Ascending aorta (tissue), 2 donors: ENCODE data around the gene SAMHD1. TPM values are rescaled to one million over a fixed set of nuclear protein-coding genes. Genes with fewer than 3 reads are reported as not detected.
"Not testable (repeated sequence)": the region's sequence is repeated elsewhere in the genome, so short reads cannot be mapped to it uniquely, and the experiment has no call there.

Source experiments
- DNase-seq, 2 donors: peaks; one replicate each; pipeline ENCODE4 v3.0.0-alpha.2; 2019; ENCODE audit warnings: low spot score in 2 of 2
- H3K27ac ChIP-seq, 2 donors: fragments of 200-600 bp; sonication (generic); one replicate each; pipeline ENCODE4 v1.5.1; 2016 to 2017; ENCODE audit warnings: mild to moderate bottlenecking in 1 of 2
- H3K27me3 ChIP-seq: fragments of 200-600 bp; sonication (generic); one replicate; pipeline ENCODE4 v1.5.1; 2017
- H3K36me3 ChIP-seq, 2 donors: fragments of 200-600 bp; sonication (generic); one replicate each; pipeline ENCODE4 v1.5.1; 2016
- H3K4me1 ChIP-seq, 2 donors: fragments of 200-600 bp; sonication (generic); one replicate each; pipeline ENCODE4 v1.5.1; 2016 to 2017; ENCODE audit warnings: mild to moderate bottlenecking in 1 of 2
- H3K4me3 ChIP-seq, 2 donors: fragments of 200-600 bp; sonication (generic); one replicate each; pipeline ENCODE4 v1.5.1; 2016 to 2017; ENCODE audit warnings: mild to moderate bottlenecking in 1 of 2
- H3K9me3 ChIP-seq, 2 donors: fragments of 200-600 bp; sonication (generic); one replicate each; pipeline ENCODE4 v1.5.1; 2016
- CTCF ChIP-seq, 3 experiments: fragments of 200-600 bp in 2 of 3; fragments of 450-650 bp in 1 of 3; sonication (generic) in 2 of 3; IDR thresholded peaks; one replicate each; pipeline ENCODE4 v1.5.1; 2016 to 2019; ENCODE audit warnings: antibody characterized with exemption in 3 of 3, mild to moderate bottlenecking in 1 of 3, moderate library complexity in 1 of 3
- intact Hi-C: fragments of 100-400 bp; cut with DNase I; formaldehyde crosslinking; loops from one replicate; pipeline ENCODE4 v1.15.1; 2023
- total RNA-seq: library from RNA; depleted of rRNA; stranded (reverse); fragments of >200 nt; gene quantifications from one replicate; pipeline ENCODE4 v1.1.0, GENCODE V29; 2016

Gene SAMHD1
- total RNA-seq, 1 donor from 2014 or later, result 163 TPM

- peak; percentile 44 to 92 for DNase-seq
- peaks cover 29 to 54% of the 10 kb centered on the region in 2 donors for H3K4me1 ChIP-seq
These were observed 104.3 kb downstream of the SAMHD1 start for GRCh38 chr20:36847009-36847709.

DNA sequence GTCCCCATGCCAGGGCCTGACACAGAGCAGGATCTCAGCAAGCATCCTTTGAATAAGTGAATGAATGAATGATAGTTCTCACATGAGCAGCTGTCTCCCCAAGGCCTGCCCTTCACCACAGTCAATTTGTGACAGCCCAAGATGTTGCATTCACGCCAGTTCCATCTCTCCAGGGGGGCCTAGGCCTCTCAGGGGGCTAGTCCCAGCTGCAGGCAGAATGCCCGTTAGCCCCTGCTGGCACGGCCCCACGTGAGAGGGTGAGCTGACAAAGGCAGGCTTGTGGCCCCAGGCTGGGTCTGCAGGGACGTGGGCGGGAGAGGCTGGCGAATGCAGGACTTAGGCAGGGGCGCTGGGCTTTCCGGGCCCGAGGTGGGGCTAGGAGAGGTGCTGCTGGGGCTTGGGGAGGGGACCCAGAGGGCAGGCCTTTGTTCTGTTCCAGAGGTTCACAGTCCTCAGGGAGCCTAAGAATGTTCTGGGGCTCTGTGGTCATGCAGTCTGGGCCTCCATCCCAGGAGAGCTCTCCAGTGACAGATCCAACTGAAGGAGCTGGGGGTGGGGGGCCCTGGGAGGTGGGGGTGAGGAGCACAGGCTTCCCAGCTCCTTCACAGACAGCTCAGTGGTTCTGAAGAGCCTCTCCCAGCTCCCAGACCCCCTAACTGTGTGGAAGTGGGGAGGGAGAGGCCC lies 106.1 kb downstream of the SAMHD1 start:
- H3K4me3 ChIP-seq, result no peak overlapping the region
- DNase-seq, result no peak
- H3K9me3 ChIP-seq, result no peaks in the 10 kb centered on the region
- H3K27me3 ChIP-seq, result no peaks in the 10 kb centered on the region
- TF ChIP-seq CTCF (IDR thresholded peaks at IDR 0.05), result no peak
- no peaks in the 10 kb centered on the region for H3K36me3 ChIP-seq
- peaks cover 24 to 46% of the 10 kb centered on the region in 2 donors for H3K4me1 ChIP-seq
- intact Hi-C loops, result loop anchor here (5.0 kb wide), 1 partner anchor 138 kb away; no protein-coding TSS in a partner anchor
- H3K27ac ChIP-seq, result peak overlapping the region; percentile 93 to 98

More at GRCh38 chr20:36847009-36847709, 104.3 kb downstream of the SAMHD1 start:
- no peak for TF ChIP-seq CTCF (IDR thresholded peaks at IDR 0.05)
- Histone ChIP-seq H3K27me3 (no peaks in the 10 kb centered on the region), H3K4me3 (no peak overlapping the region), H3K36me3 (no peaks in the 10 kb centered on the region), H3K9me3 (no peaks in the 10 kb centered on the region), H3K27ac (peak overlapping the region; percentile 93 to 98)
- intact Hi-C loops, result loop anchor here (1.0 to 5.0 kb wide), 4 partner anchors 12 to 140 kb away; no protein-coding TSS in a partner anchor

- peak overlapping the region; percentile 44 to 49 for H3K27ac ChIP-seq
- H3K9me3 ChIP-seq, H3K4me3 ChIP-seq, H3K27me3 ChIP-seq, DNase-seq, intact Hi-C loops: not testable (repeated sequence)
- H3K4me1 ChIP-seq, result peaks cover 12 to 20% of the 10 kb centered on the region in 2 donors
- H3K36me3 ChIP-seq, result peaks cover 14 to 17% of the 10 kb centered on the region in 2 donors
These were observed 110.5 kb downstream of the SAMHD1 start for GRCh38 chr20:36841030-36841429.

Other genes starting within 250 kb of the SAMHD1 start
- gene NDRG3, start 205.6 kb downstream of the SAMHD1 start, total RNA-seq, result 36.9 TPM
- gene DSN1, start 177.9 kb downstream of the SAMHD1 start, total RNA-seq, result 26.9 TPM
- not detected for gene TLDC2, start 75.6 kb downstream of the SAMHD1 start, total RNA-seq
- gene RBL1, start 144.3 kb upstream of the SAMHD1 start, total RNA-seq, result 1.9 TPM
- gene RPN2, start 227.6 kb upstream of the SAMHD1 start, total RNA-seq, result 114 TPM
- not detected for gene MROH8, start 227.8 kb upstream of the SAMHD1 start, total RNA-seq